ENCODE data around the gene FAM204A. TPM values are rescaled to one million over a fixed set of nuclear protein-coding genes. Genes with fewer than 3 reads are reported as not detected.

FAM204A gene
- total and polyA plus RNA-seq, 9 donors = 22.9 to 82.1 (median 68.9) TPM

DNA sequence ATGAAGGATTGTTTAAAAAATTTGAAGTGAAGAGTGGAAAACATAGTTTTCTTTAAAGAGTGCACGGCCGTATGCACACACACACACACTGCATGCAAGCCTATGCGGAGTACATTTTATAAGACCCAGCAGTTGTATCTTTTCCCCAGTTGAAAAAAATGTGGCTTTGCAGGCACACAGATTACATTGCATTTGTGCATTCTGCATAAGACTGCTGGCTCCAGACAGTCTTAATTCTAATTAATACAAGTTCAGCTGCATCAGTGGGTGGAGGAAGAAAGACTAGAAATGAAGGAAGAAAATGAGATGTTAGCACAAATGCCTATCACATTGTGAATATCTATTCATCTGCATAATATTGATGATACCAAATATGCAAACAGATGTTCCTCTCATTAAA is 79.6 kb downstream of the FAM204A start:
- 60 to 80% (median 73%) methylated on average over 3 of the region's 3 CpGs for WGBS, 3 donors
- H3K4me3 ChIP-seq = no peak overlapping the region
- intact Hi-C loops (cut with DNase I) = no loop called here

DNA sequence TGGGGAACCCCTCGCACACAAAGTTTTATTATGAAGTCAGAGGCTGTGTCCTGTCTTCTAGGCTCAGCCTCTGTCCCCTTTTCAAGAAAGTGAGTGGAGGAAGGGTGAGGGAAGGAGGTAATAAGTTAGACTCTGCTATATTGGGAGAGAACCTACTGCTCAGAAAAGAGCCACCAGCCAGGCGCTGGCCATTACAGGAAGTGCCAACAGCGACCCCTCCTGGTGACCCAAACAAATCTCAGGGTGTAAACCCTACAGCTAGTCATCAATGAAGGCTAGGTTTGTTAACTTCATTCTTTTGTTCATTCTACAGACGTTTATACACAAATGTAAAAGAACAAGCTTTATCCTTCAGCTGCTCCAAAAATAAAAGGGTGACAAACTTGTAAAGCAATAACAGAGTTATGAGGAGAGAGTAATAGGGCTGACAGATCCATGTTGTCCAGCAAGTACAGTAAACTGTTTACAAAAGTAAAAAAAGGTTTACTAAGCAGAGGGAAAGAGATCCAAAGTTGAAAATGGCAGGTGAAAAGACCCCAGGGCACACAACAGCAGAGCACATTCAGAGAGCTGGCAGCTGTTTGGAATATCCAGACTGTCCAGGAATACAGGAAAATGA is 82.7 kb downstream of the FAM204A start:
- 34 to 38% (median 36%) methylated on average over 4 of the region's 4 CpGs for WGBS, 3 donors
- no peaks in the 10 kb centered on the region for H3K4me1 ChIP-seq (ENCODE audit: insufficient read depth)
- intact Hi-C loops (cut with DNase I) = no loop called here
- DNase-seq = peak in 4 of 5 donors; percentile 15 to 50 (median 33)
- no peak for TF ChIP-seq EP300 (IDR thresholded peaks at IDR 0.05)
- TF ChIP-seq CTCF (IDR thresholded peaks at IDR 0.05) = peak in 1 of 3 donors; percentile 15
- no peak for TF ChIP-seq POLR2A (IDR thresholded peaks at IDR 0.05)
- H3K36me3 ChIP-seq = no peaks in the 10 kb centered on the region
- no peak overlapping the region for H3K4me3 ChIP-seq
- H3K9me3 ChIP-seq = no peaks in the 10 kb centered on the region
- H3K27ac ChIP-seq = no peak overlapping the region
- H3K27me3 ChIP-seq = no peaks in the 10 kb centered on the region

More for the DNA sequence above, 79.6 kb downstream of the FAM204A start:
- TF ChIP-seq CTCF (IDR thresholded peaks at IDR 0.05) (no peak), POLR2A (IDR thresholded peaks at IDR 0.05) (no peak), EP300 (IDR thresholded peaks at IDR 0.05) (no peak)
- Histone ChIP-seq H3K4me1 (ENCODE audit: insufficient read depth) (no peaks in the 10 kb centered on the region), H3K27ac (no peak overlapping the region), H3K36me3 (no peaks in the 10 kb centered on the region), H3K27me3 (no peaks in the 10 kb centered on the region), H3K9me3 (no peaks in the 10 kb centered on the region)
- DNase-seq = no peak

DNA sequence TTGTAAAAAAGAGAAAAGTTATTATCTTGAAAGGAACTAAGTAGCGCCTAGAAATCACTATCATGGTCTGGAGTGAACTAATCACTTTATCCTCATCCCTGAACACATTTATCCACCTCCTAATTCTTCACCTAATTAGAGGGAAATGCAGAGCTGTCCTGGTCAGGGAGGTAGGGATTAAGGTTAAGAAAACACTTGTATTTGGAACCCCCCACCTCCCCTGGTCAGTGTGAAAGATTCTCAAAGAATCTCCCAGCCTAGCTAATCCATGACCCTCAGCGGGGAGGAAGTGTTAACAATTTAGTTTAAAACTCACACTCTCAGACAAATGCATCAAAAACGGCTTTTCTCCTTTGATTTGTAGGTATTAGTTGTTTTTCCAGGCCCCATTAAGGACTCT is 83.8 kb downstream of the FAM204A start:
- Histone ChIP-seq H3K27ac (no peak overlapping the region), H3K4me1 (ENCODE audit: insufficient read depth) (no peaks in the 10 kb centered on the region), H3K36me3 (no peaks in the 10 kb centered on the region), H3K9me3 (no peaks in the 10 kb centered on the region), H3K27me3 (no peaks in the 10 kb centered on the region), H3K4me3 (no peak overlapping the region)
- 81 to 91% (median 89%) methylated on average over 3 of the region's 3 CpGs for WGBS, 3 donors
- no peak for DNase-seq
- TF ChIP-seq CTCF (IDR thresholded peaks at IDR 0.05) (no peak), POLR2A (IDR thresholded peaks at IDR 0.05) (no peak), EP300 (IDR thresholded peaks at IDR 0.05) (no peak)
- intact Hi-C loops (cut with DNase I) = no loop called here

- intact Hi-C loops (cut with DNase I) = no loop called here
- Histone ChIP-seq H3K36me3 (no peaks in the 10 kb centered on the region), H3K4me1 (ENCODE audit: insufficient read depth) (no peaks in the 10 kb centered on the region), H3K9me3 (no peaks in the 10 kb centered on the region), H3K4me3 (no peak overlapping the region), H3K27me3 (no peaks in the 10 kb centered on the region), H3K27ac (no peak overlapping the region)
- no peak for TF ChIP-seq EP300 (IDR thresholded peaks at IDR 0.05)
- no peak for TF ChIP-seq CTCF (IDR thresholded peaks at IDR 0.05)
- no peak for TF ChIP-seq POLR2A (IDR thresholded peaks at IDR 0.05)
- 57 to 73% (median 72%) methylated on average over 7 of the region's 7 CpGs for WGBS, 3 donors
- DNase-seq = no peak
These were observed 85.1 kb downstream of the FAM204A start for GRCh38 chr10:118256825-118257570.
